ENCODE results near the gene TMEM203.

TMEM203 gene

DNA sequence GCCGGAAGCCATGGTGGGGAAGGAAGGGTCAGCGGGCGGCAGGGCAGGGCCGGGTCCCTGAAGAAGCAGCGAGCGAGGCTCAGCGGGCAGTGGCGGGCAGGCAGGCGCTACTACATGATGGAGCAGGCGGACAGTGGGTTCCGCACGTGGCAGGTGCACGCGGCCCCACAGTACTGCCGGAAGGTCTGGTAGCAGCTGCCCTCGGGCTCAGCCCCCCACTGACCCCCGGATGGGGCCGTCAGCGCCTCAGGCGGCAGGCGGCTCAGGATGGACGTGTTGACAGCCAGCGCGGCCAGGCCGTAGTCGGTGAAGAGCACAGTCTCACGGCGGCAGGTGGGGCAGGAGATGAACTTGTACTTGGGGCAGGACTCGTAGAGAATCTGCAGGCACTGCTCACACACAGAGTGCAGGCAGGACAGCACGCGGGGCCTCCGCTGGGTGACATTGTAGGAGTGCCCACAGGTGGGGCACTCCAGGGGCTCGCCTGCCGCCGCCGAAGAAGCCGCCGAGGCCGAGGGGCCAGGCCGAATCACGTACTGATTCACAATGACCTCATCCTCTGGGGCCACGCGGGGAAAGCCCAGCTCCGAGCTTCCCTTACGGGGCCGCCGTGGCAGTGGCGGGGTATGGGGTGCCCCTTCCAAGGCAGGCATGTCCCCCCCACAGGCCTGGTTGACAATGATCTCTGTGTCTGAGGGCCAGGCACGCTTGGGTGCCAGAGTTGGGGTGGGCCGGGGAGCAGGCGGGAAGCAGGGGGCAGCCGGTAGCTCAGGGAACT is 15.1 kb upstream of the TMEM203 start:
- H3K4me3 ChIP-seq (ENCODE audit: low read depth, low read length), result no peak overlapping the region
- TF ChIP-seq, protein P1, sequence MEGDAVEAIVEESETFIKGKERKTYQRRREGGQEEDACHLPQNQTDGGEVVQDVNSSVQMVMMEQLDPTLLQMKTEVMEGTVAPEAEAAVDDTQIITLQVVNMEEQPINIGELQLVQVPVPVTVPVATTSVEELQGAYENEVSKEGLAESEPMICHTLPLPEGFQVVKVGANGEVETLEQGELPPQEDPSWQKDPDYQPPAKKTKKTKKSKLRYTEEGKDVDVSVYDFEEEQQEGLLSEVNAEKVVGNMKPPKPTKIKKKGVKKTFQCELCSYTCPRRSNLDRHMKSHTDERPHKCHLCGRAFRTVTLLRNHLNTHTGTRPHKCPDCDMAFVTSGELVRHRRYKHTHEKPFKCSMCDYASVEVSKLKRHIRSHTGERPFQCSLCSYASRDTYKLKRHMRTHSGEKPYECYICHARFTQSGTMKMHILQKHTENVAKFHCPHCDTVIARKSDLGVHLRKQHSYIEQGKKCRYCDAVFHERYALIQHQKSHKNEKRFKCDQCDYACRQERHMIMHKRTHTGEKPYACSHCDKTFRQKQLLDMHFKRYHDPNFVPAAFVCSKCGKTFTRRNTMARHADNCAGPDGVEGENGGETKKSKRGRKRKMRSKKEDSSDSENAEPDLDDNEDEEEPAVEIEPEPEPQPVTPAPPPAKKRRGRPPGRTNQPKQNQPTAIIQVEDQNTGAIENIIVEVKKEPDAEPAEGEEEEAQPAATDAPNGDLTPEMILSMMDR (IDR thresholded peaks at IDR 0.05; ENCODE audit: borderline replicate concordance, insufficient read depth, low read depth, low read length), result no peak

GRCh38 chr9:137219757-137220316 is 14.4 kb upstream of the TMEM203 start:
- TF ChIP-seq, protein P1 (IDR thresholded peaks at IDR 0.05; ENCODE audit: borderline replicate concordance, insufficient read depth, low read depth, low read length), result no peak
- H3K4me3 ChIP-seq (ENCODE audit: low read depth, low read length), result no peak overlapping the region

DNA sequence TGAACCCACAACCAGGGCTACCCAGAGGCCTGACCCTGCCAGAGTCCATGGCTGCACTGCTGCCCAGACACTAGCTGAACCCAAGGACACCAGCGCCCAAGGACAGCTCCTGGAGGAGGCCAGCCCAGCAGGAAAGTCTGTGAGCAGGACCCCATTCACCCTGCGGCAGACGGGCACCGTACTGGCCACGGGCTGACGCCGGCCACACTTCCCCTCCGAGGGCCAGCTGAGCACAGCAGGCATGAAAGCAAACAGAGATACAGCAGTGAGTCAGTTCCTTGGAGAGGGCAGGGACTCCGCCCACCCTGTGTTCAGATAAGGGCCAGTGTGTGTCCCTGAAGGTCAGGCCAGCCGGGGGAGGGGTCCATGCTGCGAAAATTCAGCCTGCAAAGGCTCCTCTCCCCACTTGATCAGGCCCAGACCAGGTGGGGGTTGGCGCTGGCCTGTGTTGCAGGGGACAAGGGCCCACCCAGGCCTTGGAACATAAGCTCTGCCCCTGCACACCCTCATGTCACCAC is 13.4 kb upstream of the TMEM203 start:
- H3K4me3 ChIP-seq (ENCODE audit: low read depth, low read length), result no peak overlapping the region

GRCh38 chr9:137218212-137218753 is 12.8 kb upstream of the TMEM203 start:
- TF ChIP-seq, protein P1 (IDR thresholded peaks at IDR 0.05; ENCODE audit: borderline replicate concordance, insufficient read depth, low read depth, low read length), result no peak
- H3K4me3 ChIP-seq (ENCODE audit: low read depth, low read length), result no peak overlapping the region

More for the DNA sequence above, 13.4 kb upstream of the TMEM203 start:
- TF ChIP-seq, protein P1 (IDR thresholded peaks at IDR 0.05; ENCODE audit: borderline replicate concordance, insufficient read depth, low read depth, low read length), result no peak

GRCh38 chr9:137217276-137218211 is 12.1 kb upstream of the TMEM203 start:
- TF ChIP-seq, protein P1 (IDR thresholded peaks at IDR 0.05; ENCODE audit: borderline replicate concordance, insufficient read depth, low read depth, low read length), result no peak
- no peak overlapping the region for H3K4me3 ChIP-seq (ENCODE audit: low read depth, low read length)

DNA sequence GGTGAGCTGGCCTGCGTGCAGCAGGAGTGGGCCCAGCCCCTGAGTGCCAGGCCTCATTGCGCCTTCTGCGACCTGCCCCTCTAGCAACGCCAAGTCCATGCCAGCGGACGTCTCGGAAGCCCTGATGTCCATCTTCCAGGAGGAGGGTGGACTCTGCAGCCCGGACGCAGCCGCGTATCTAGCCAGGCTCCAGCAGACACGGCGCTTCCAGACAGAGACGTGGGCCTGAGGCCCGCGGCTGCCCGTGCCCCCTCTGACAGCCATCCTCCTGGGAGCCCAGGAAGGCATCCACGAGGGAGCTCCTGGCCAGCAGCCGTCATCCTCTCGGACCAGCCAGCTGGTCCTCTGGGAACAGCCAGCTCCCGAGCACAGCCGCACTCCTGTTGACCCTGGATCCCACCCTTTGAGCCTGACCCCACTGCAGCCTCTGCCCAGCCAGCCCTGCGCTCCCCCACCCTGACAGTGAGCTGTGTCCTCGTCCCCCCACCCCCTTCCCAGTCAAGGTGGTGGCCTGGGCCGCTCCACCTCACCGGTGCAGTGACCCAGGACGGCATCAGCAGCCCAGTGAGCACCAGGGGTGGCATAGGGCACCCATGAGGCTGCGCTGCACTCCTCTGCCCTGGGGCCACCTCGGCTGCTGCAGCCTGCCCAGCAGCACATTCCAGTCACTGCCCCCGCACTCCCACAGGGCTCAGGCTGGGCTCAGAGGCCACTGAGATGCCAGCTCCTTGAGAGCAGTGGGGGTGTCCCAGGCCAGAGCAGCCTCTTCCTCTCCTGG is 10.9 kb upstream of the TMEM203 start:
- no peak overlapping the region for H3K4me3 ChIP-seq (ENCODE audit: low read depth, low read length)
- TF ChIP-seq, protein P1 (IDR thresholded peaks at IDR 0.05; ENCODE audit: borderline replicate concordance, insufficient read depth, low read depth, low read length), result no peak

All from GM12875 (cell line).